CD4-positive, alpha-beta T cell treated with Interleukin-1 beta for 1 hour (primary cell): ENCODE measurements around the gene OR7C1.

Source experiments
- DNase-seq, 2 donors: peaks; one replicate each; pipeline ENCODE4 v3.0.0-alpha.2; 2020 to 2022

Gene OR7C1

DNA sequence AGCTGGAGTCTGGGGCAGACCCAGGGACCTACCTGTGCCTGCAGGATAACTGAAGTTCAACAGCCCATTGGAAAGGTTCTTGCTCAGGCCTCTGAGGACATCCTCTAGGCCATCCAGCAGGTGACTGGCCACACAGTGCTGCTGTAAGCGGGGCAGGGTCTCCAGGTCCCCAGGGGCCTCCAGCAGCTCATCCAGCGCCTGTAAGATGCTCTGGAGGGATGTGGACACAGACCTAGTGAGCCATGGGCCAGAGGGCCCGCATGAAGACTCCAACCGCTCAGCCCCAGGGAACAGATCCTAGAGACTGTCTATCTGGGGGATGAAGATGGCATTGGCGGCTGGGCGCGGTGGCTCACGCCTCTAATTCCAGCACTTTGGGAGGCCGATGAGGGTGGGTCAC is 70.6 kb downstream of the OR7C1 start:
- no peak for DNase-seq

DNA sequence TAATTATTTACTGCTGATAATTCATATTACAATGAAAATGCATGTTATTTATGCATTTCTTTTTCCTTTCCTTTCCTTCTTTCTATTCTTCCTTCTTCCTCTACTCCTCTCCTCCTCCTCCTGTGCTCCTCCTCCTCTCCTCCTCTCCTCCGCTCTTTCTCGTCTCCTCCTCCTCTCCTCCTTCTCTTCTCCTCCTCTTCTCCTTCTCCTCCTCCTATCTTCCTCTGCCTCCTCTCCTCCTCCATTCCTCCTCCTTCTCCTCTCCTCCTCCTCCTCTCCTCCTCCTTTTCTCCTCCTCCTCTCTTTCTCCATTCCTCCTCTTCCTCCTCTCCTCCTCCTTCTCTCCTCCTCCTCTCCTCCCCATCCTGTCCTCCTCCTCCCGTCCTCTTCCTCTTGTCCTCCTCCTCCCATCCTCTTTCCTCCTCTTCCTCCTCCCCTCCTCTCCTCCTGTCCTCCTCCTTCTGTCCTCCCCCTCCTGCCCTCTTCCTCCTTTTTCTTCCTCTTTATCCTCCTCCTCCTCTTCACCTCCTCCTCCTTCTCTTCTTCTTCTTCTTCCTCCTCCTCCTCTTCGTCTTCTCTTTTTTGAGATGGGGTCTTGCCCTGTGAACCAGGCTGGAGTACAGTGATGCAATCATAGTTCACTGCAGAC is 71.4 kb downstream of the OR7C1 start:
- DNase-seq = no peak

DNA sequence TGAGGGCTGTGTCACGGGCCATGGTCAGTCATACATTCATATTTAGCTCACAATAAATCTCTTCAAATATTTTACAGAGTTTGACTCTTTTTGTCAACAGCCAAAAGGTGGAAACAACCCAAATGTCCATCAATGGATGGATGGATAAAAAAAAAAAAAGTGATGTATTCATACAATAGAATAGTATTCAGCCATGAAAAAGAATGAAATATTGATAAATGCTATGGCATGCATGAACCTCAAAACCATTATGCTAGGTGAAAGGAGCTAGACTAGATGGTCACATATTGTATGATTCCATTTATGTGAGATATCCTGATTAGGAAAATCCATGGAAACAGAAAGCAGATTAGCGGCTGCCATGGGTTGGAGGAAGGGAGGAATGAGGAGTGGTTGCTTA is 72.9 kb downstream of the OR7C1 start:
- DNase-seq = no peak

GRCh38 chr19:14761607-14762006 is 73.4 kb downstream of the OR7C1 start:
- no peak for DNase-seq

DNA sequence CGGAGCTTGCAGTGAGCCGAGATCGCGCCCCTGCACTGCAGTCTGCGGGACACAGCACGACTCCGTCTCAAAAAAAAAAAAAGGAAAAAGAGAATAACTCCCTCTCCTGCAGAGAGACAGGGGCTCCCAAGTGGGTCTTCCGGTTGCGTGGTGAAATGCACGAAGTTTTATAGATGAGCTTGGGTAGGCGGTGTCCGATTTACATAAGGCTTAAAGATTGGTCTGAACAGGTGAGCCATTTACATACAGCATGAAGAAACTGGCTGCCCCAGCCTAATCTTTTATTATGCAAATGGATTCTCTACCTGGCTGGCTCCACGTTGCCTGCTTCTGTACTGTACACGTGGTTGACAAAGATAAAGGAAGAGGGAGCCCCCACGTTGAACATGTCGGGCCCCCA is 76.2 kb downstream of the OR7C1 start:
- no peak for DNase-seq

DNA sequence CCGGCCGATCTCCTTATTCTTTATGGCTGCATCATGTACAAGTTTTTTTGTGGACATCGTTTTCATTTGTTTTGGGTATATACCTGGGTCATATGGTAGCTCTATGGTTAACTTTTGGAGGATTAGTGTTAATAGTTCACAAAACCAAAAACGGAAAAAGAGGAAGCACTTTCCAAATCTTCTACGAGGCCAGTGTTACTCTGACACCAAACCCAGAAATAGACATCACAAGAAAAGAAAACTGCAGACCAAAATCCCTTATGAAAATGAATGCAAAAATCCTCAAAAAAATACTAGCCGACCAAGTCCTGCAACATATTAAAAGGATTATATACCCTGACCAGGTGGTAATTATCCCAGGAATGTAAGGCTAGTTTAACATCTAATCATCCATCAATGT is 86.4 kb downstream of the OR7C1 start:
- no peak for DNase-seq
